GM18498 (cell line): ENCODE results near the gene CFAP298.
"Not testable (repeated sequence)": the region's sequence is repeated elsewhere in the genome, so short reads cannot be mapped to it uniquely, and the experiment has no call there.

Experiments
- ATAC-seq: cut with Tn5 transposase; IDR thresholded peaks from one replicate; pipeline ENCODE4 v1.9.1; 2021; ENCODE audit warnings: mild to moderate bottlenecking, moderate library complexity; ENCODE audit not compliant: unreplicated experiment

Gene CFAP298

DNA sequence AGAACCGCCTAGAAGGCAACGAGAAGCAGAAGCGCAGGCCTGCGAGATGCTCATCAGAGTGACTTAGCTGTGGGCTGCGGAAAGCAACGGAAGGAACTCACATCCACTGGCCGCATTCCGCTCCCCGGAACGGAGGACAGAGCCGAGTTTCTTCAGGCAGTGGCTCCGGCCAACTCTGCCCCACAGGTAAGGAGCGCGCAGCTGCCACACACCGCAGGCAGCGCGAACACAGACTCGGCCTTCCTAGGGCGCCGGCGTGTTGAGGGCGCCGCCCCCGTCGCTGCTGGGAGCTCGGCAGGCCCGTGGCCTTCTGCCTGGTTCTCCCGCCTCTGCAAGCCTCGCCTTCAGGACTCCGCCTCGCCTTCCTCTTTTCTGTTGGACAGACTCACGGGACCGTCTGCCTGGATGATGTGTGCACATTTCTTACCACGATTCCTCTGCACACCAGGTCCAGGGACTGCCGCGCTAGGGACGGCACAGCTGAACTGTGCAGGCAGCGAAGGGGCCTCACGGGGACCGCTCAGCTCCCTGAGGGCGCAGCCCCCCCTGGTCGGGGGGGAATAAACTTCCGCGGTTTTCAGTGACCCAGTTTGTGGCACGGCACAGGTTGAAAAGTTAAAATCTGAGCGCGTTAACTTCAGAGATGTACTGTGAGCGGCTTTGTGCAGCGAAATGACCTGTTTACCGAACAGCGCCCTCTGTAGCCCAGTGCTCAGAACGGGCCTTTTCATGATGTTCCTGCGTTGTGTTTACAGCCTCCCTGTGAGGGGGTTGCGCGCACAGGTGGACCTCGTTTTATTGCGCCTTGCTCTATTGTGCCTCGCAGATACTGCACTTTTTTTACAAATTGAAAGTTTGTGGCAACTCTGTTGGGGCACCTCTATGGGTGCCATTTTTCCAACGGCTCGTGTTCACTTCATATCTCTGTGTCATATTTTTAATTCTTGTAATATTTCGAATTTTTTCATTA lies 42.6 kb downstream of the CFAP298 start:
- ATAC-seq: peak; percentile 84

DNA sequence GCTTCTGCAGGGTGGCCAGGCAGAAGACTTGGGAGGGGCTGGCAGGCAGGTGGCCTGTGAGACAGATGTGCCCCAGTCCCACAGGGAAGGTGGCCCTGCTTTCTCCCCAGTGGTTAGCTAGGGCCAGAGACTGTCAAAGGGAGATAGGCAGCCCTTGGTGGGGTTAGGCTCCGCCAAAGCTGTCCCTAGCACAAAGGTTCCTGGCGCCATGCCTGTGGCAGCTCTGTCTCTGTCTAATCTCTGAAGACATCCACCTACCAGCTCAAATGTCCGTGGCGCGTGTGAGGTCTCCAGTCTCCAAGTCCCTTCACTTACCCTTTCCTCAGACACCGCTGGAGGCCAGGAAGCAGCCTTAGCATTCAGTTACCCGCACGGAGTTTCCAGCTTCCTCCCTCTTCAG lies 44.6 kb downstream of the CFAP298 start:
- ATAC-seq: no peak

DNA sequence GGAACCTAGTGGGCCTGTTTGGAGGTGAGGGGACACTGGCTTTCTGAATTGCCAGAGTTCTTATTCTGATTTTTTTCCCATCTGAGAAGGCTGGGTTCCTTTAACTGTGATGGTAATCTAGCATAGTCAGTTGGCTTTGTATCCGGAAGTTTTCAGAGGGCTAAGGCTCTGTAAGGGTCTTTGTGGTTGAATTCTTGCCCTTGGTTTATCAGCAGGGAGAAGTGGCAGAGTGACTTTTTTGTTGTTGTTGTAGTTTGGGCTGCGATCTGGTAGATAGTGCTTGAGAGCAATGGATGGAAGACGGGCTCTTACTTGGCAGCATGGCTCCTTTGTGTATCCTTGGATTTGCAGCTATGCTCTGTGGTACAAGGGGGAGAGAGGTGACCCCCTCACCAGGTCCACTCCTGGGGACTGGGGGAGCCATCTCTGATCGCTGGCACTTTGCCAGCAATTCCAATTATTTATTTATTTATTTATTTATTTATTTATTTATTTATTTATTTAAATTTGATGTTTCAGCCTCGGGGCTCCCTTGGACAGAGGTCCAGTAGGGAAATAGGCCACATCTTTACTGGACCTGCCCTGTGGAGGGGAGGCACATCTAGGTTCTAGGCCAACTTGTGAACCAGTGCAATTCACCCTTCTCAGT lies 45.3 kb downstream of the CFAP298 start:
- ATAC-seq: no peak

DNA sequence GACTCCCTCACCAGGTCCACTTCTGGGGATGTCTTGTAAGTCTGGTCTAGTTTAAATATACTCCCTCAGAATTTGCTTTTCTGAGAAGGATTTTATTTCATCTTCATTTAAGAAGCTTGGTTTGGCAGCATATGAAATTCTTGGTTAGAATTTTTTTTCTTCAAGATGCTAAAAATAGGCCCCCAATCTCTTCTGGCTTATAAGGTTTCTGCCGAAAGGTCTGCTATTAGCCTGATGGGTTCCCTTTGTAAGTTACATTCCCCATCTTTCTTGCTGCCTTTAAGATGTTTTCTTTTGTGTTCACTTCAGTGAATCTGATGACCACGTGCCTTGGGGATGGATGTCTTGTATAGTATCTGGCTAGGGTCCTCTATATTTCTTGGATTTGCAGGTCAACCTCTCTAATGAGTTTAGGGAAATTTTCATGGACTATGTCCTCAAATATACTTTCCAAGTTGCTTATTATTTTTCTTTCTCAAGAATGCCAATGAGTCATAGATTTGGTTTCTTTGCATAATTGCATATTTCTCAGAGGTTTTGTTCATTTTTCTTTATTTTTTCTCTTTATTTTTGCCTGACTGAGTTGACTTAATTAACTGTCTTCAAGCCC lies 46.2 kb downstream of the CFAP298 start:
- no peak for ATAC-seq

DNA sequence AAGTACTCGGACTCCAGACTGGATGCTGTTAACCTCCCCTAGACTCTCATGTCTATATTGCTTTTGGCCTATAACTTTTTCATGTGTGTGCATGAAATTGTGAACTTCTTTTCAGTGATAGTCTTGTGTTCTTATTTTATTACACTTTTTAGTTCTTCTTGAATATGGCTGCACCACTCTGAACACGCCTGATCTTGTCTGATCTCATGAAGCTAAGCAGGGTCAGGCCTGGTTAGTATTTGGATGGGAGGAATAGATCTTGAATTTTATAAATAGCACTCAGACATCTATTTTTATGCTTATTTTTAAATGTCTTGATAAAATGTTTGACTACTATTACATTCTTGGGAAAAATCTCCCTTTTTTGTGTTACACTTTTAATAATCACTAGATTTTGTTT lies 49.3 kb downstream of the CFAP298 start:
- no peak for ATAC-seq

DNA sequence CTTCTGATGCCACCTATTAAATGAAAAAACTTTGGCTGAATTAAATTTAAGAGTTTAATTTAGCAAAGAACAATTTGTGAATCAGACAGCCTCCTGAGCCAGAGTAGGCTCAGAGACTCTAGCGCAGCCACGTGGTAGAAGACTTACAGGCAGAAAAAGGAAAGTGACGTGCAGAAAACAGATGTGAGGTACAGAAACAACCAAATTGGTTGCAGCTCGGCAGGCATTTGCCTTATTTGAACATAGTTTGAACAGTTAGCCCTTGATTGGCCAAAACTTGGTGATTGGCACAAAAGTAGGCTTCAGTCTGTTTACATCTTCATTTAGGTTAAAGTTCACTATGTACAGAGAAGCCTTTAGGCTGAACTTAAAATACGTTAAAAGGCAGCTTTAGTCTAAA lies 49.8 kb downstream of the CFAP298 start:
- no peak for ATAC-seq

DNA sequence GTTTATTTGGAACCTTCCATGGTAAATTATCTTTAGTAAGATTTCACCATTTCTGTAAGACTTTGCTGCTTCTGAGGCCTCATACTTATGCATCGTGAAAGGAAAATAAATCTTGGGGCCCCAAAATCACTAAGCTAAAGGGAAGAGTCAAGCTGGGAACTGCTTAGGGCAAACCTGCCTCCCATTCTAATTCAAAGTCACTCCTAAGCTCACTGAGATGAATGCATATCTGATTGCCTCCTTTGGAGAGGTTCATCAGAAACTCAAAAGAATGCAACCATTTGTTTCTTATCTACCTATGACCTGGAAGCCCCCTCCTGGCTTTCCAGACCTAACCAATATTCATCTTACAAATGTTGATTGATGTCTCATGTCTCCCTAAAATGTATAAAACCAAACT lies 50.7 kb downstream of the CFAP298 start:
- not testable (repeated sequence) for ATAC-seq

DNA sequence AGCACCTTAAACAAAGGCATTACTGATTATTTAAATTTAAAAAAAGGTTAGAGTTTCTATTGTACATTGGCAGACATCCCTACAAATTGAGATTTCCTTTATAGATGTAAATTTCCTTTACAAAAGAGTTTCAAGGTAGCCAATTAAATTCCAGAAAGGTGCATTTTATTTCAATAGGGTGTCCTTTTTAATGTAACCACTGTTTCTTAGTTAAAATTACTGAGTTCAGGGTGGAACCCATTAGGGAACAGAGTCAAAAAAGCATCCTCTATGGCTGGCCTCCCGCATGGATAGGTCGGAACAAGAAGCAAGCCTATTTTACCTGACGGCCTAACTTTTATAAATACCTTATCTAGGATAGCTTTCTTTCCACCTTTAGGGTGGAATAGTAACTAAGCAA lies 51.3 kb downstream of the CFAP298 start:
- no peak for ATAC-seq

DNA sequence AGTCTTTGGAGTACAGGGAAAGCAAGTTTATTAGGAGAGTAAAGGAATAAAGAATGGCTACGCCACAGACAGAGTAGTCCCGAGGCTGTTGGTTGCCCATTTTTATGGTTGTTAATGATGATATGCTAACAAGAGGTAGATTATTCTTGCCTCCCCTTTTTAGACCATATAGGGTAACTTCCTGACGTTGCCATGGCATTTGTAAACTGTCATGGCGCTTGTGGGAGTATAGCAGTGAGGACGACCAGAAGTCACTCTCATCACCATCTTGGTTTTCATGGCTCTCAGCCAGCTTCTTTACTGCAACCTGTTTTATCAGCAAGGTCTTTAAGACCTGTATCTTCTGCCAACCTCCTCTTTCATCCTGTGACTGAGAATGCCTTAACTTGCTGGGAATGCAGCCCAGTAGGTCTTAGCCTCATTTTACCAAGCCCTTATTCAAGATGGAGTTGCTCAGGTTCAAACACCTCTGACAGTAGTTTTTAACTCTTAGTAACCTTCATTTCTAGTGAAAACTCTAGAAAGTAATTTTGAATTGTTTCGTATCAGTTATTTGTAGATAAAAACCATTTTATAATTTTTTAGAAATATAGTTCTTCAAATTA lies 53.1 kb downstream of the CFAP298 start:
- no peak for ATAC-seq

DNA sequence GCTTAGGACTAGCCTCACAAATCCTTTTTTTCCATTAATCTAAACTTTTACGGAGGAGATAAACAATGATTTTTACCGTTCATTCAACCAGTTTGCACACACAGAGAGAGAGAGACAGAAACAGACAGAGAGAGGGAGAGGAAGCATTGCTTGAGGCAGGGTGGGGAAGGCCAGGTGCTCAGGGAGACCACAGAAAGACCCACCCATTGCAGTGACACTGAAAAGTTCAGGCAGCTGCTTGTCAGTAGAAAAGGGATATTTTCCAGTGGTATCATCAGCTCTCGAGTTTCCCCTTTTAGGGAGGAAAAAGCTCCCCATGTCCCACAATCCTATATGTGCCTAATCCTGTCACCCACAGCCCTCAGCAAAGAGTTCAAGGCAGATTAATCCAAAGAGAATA lies 54.1 kb downstream of the CFAP298 start:
- ATAC-seq: no peak

DNA sequence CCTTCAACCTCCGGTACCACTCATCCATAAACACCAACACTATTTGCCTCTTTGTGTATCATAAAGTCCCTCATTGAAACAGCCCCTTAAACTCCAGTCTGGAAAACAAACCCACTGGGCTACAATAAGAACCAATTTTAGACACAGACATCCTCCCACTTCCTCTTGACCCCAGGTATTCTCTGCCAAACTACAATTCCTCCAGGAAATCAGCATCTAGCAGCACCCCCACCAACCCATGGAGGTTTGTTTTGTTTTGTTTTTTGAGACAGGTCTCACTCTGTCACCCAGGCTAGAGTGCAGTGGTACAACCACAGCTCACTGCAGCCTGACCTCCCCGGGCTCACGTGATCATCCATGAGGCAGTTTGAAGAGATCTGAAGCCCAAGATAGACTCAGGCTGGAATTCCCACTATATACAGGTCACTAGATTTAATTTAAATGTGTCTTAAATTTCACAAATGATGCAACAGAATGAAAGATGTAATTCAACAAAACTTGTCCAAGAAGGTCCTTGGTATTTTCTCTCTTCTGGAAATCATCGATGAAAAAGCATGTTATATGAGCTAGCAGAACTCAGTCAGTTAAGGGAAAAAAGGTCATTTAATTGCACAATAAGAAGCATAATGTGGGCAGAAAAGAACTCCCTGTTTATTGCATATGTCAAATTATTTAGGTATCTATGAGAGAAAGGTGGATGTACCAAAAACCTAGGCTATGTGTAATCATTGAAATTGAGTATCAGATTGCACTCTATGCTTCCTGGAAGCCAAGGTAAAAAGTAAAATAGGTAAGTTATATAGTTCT lies 57.1 kb downstream of the CFAP298 start:
- no peak for ATAC-seq

DNA sequence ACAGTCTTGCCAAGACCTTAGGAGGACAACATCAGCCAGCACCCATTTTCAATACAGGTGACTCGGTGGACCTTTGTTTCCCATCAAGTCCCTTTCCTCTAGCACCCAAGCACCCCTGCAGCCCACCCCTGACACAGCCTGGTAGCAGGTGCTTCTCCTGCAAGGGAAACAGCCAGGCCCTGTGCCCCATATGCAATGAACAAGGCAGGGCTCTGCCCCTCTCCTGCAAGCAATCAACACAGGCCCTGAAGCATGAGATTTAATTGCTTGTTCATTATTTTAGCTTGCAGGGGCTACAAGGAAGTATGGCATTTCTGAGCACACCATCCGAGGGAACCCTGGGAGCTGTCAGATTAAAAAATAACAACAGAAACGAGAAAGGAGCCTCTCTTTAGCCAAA lies 62.3 kb downstream of the CFAP298 start:
- no peak for ATAC-seq

DNA sequence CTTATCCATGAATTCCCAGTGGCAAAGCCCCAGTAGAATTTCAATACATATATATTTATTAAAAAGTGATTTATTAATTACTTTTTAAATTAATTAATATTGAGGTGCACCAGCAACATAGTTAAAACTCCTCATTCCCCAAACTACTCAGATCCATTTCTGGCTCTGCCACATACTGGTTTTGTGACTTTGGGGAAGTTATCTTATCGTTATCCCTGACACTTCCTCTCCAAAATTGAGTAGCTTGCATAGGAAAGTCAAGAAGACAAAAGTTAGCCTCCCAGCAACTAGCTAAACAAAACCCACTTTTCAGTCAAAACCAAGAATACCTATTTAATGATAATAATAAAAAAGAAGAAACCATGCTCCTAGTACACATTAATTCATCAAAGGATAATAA lies 62.7 kb downstream of the CFAP298 start:
- no peak for ATAC-seq
